NCI-H69 (cell line): ENCODE measurements around the gene POLR3K.
"Not testable (repeated sequence)": the region's sequence is repeated elsewhere in the genome, so short reads cannot be mapped to it uniquely, and the experiment has no call there.

ENCODE experiments used
- DNase-seq: peaks from one replicate; lab custom pipeline; 2025; lab: John Stamatoyannopoulos, UW

The POLR3K gene

GRCh38 chr16:42691-43090 lies 10.7 kb downstream of the POLR3K start:
- no peak for DNase-seq

GRCh38 chr16:42069-42457 lies 11.3 kb downstream of the POLR3K start:
- DNase-seq = no peak

GRCh38 chr16:41439-42068 lies 11.9 kb downstream of the POLR3K start:
- DNase-seq = no peak

GRCh38 chr16:38941-39892 lies 14.2 kb downstream of the POLR3K start:
- DNase-seq = peak; percentile 26

GRCh38 chr16:38206-38605 lies 15.2 kb downstream of the POLR3K start:
- DNase-seq = not testable (repeated sequence)

DNA sequence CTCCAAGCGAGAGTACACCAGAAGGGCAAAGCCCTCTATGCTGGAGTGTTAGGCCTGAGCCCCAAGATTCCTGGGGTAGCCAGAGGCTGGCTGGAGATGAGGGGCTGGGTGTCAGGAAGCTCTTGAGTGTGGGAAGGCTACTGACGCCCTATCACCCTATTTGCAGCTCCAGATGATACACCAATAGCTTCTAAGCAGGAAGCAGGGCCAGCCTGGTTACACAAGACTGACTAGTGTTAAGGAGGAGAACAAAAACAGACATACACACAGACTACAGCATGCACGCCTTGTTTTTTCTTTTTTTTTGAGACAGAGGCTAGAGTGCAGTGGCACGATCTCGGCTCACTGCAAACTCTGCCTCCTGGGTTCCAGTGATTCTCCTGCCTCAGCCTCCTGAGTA lies 15.9 kb downstream of the POLR3K start:
- no peak for DNase-seq

DNA sequence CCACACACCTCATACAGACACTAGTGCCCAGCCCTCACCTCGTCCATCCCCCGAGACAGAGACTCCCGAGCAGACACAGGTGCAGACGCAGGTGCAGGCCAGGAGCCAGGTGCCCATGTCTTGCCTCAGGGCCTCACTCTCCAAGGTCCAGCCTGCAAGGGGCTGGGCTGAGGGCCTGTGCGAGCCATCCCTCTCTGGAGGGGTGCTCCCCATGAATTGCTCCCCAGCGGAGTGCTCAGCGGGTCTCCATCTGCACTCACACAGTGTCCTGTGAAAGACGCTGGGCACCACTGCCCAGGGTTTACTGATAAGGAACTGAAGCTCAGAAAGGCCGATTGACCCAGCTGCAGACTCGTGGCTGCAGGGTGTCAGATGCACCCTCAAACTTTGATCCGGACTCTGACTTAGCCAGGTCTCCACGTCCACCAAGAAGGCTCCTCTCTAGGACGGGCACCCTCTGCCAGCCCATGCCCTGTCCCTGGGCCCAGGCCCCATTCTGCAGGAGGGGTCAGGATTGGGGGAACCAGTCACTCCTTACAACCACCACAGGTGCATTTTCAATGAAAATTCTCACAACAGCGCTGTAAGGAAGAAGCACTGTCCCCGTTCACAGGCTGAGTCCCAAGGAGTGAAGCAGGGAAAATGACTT lies 16.9 kb downstream of the POLR3K start:
- DNase-seq = peak; percentile 22

GRCh38 chr16:35678-36305 lies 17.6 kb downstream of the POLR3K start:
- no peak for DNase-seq

- no peak for DNase-seq
Observed at GRCh38 chr16:35011-35677, 18.3 kb downstream of the POLR3K start.

- no peak for DNase-seq
Observed at GRCh38 chr16:34648-34987, 18.8 kb downstream of the POLR3K start.

DNA sequence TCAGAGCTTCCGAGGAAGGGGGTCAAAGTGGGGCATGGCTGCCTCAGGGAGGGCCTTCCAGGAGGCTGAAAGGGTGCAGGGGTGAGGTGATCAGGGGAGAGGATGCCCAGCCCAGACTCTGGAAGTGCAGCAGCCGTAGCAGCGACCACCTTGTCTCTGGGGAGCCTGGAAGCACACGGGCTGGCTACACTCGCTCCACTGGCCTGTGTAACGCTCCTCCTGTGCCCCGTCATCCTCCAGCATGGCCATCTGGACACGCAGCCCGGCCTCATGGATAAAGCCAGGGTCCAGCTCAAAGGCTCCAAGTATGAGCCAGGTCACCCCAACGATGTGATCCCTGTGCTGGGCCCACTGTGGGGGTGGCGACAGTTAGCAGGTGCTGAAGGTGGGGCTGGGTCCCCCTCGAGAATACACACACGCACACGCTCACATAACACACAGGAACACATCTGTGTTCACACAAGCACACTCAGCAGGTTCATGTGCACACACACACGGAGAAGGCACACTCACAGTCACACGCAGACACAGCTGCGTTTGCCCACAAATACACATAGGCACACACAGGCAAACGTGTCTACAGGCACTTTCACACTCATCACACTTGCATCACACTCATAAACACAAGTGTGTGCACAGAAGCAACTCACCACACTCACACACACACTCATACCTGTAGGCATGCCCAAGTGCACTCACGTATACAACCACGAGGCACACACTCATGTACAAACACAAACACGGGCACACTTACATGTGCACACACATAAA lies 19.3 kb downstream of the POLR3K start:
- DNase-seq = no peak

GRCh38 chr16:33154-33876 lies 20.1 kb downstream of the POLR3K start:
- DNase-seq = not testable (repeated sequence)

DNA sequence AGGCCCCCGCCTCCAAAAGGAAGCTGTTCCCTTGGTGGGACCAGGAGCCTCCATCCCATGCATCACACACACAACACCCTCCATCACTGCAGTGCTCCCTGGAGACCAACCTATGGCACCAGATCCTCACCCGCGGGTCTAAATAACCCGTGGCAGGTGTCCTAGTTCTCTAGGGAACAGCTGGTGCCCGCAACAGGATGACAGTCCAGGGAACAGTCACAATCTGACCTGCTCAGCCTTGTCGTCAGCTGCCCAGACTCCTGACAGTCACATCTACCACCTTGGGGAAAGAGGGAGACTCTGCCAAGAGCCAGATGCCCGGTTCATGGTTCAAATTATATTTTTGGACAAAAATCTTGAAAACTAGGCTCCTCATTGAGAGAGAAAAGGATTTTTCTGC lies 22.8 kb downstream of the POLR3K start:
- not testable (repeated sequence) for DNase-seq

DNA sequence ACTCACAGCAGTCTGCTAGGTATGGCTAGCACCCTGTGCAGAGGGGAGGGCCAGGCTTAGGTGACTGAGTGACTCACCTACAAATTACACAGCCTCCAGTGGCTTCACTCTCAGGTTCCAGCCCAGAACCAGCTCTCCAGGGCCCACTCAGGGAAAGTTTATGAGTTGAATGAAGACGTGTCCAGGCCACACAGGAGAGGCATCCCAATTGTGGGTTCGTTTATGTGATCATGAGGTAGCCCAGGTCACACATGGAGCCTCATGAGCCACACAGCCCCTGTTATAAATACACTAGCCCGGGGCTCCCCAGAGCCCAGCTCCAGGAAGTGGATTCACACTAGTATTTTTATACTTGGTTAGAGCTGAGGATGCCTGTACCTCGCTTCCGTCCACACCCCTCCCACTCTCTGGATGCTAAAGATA lies 27.5 kb downstream of the POLR3K start:
- not testable (repeated sequence) for DNase-seq

DNA sequence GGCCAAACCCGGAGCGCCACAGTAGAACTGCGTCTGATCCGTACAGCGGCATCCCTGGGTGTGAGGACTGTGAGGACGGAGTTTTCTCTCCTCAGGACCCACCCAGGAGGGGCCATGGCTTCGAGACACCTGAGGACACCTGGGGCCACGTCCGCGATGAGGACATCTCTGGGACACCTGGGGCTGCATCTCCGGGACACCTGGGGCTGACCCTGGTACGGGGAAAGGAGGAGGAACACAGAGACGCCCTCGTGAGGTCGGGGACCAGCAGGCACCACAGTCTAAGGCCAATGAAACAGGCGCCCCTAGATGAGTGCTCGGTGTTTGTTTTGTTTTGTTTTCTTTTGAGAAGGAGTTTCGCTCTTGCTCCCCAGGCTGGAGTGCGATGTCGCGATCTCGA lies 29.3 kb downstream of the POLR3K start:
- DNase-seq = not testable (repeated sequence)

DNA sequence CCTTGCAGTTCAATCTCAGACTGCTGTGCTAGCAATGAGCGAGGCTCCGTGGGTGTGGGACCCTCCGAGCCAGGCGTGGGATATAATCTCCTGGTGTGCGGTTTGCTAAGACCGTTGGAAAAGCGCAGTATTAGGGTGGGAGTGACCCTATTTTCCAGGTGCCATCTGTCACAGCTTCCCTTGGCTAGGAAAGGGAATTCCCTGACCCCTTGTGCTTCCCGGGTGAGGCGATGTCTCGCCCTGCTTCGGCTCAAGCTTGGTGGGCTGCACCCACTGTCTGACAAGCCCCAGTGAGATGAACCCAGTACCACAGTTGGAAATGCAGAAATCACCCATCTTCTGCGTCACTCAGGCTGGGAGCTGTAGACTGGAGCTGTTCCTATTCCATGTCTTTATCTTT lies 32.5 kb downstream of the POLR3K start:
- DNase-seq = not testable (repeated sequence)

DNA sequence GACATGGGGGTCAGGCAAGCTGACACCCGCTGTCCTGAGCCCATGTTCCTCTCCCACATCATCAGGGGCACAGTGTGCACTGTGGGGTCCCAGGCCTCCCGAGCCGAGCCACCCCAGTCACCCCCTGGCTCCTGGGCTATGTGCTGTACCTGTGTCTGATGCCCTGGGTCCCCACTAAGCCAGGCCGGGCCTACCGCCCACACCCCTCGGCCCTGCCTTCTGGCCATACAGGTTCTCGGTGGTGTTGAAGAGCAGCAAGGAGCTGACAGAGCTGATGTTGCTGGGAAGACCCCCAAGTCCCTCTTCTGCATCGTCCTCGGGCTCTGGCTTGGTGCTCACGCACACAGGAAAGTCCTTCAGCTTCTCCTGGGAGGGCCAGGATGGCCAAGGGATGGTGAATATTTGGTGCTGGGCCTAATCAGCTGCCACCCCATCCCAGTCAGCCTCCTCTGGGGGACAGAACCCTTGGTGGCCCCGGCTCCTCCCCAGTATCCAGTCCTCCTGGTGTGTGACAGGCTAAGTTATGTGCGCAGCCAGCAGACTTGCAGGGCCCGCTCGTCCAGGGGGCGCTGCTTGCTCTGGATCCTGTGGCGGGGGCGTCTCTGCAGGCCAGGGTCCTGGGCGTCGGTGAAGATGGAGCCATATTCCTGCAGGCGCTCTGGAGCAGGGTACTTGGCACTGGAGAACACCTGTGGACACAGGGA lies 36.2 kb downstream of the POLR3K start:
- not testable (repeated sequence) for DNase-seq

DNA sequence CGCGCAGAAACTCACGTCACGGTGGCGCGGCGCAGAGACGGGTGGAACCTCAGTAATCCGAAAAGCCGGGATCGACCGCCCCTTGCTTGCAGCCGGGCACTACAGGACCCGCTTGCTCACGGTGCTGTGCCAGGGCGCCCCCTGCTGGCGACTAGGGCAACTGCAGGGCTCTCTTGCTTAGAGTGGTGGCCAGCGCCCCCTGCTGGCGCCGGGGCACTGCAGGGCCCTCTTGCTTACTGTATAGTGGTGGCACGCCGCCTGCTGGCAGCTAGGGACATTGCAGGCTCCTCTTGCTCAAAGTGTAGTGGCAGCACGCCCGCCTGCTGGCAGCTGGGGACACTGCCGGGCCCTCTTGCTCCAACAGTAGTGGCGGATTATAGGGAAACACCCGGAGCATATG lies 42.6 kb downstream of the POLR3K start:
- DNase-seq = peak; percentile 89

GRCh38 chr16:9903-10665 lies 43.3 kb downstream of the POLR3K start:
- peak; percentile 88 for DNase-seq
